GM18520 (cell line): ENCODE results near the gene CSNK1D.

Experiments used
- ATAC-seq: cut with Tn5 transposase; IDR thresholded peaks from one replicate; pipeline ENCODE4 v1.9.1; 2021; ENCODE audit not compliant: unreplicated experiment

The CSNK1D gene

DNA sequence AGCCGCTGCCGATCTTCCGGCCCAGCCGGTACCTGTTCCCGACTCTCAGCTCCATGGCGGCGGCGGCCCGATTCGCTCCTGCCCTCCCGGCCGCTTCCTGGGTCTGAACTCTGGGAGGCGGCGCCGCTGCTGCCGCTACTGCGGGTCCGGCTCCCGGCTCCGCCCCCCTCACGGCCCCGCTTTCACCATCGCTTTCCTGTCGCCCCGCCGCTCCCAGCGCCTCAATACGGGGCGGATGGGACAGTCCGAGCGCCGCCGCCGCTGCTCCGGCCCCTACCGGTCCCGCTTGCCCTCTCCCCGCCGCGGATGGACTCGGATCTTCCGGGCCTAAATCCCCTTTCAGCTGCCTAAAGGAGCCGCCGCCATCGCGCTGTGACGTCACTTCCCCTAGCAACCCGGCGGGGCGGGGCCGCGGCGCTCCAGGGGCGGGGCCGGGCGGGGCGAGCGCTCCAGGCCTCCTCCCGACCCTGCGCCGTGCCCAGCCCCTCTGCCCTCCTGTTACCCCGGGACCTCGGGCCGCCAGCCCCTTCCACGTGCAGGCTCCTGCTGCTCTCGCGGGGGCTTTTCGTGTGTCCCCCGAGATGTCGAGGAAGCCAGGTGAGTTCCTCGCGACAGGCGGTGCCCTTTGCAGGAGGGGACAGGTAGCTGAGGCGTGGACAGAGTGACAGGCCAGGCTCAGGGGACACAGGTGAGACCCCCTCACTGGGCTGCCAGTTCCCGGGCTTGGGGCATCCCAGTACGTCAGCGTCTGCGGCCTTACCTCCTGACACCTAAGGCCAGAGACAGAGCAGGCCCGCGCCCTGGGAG, at the start of gene CSNK1D:
Gene CSNK1D, minus strand, starts transcription at position 374 of the 807 bp plus-strand sequence. Its CDS starts 319 bp downstream, at position 55.
- ATAC-seq = peak; percentile 42

GRCh38 chr17:82322526-82323453, 49.3 kb upstream of the CSNK1D start:
- ATAC-seq = no peak

DNA sequence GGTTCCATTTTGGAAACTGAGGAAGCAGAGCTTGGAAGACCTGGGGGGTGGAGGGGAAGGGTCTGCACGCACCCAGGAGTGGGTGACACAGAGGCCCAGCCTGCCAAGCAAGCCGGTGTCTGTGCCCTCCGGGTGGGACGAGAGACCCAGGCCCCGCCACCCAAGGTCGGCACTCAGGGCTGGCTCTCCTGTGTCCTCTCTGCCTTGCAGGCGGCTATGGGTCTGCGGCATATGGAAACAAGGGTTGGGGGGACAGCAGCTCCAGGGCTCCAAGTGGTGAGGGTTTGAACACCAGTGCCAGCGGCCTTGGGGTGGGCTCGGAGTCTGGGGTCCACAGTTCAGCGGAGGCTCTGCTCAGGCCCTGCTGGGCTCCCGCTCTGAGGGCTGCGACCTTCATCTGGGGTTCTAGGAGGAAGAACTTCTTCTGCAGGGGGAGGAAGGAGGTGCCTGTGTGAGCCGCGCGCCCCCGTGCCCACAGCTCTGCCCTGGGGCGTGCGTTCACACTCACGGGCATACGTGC, 48.5 kb upstream of the CSNK1D start:
- ATAC-seq = no peak

GRCh38 chr17:82320956-82321927, 47.7 kb upstream of the CSNK1D start:
- no peak for ATAC-seq

- ATAC-seq = no peak
Measured at GRCh38 chr17:82320140-82320840, 46.8 kb upstream of the CSNK1D start.

- ATAC-seq = no peak
Measured at GRCh38 chr17:82319619-82320062, 46.1 kb upstream of the CSNK1D start.

DNA sequence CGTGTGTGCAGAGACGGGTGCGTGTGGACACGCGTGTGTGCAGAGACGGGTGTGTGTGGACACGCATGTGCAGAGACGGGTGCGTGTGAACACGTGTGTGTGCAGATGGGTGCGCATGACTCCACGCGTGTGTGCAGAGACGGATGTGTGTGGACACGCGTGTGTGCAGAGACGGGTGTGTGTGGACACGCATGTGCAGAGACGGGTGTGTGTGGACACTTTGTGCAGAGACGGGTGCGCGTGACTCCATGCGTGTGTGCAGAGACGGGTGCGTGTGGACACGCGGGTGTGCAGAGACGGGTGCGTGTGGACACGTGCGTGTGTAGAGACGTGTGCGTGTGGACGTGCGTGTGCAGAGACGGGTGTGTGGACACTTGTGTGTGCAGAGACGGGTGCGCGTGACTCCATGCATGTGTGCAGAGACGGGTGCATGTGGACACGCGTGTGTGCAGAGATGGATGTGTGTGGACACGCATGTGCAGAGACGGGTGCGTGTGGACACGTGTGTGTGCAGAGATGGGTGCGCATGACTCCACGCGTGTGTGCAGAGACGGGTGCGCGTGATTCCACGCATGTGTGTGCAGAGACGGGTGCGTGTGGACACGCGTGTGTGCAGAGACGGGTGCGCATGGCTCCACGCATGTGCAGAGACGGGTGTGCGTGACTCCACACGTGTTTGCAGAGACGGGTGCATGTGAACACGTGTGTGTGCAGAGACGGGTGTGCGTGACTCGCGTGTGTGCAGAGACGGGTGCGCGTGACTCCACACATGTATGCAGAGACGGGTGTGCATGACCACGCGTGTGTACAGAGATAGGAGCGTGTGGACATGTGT, 45.5 kb upstream of the CSNK1D start:
- ATAC-seq = no peak

DNA sequence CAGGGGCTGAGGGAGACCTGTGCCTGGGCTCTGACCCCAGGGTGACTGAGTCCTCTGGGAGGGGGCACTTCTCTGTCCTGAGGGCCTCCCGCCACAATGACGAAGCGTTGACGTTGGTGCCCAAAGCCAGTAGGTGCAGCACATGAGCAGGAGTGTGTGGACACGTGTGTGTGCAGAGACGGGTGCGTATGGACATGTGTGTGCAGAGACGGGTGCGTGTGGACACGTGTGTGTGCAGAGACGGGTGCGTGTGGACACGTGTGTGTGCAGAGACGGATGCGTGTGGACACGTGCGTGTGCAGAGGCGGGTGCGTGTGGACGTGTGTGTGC, 44.6 kb upstream of the CSNK1D start:
- ATAC-seq = no peak

GRCh38 chr17:82317394-82318168, 44.1 kb upstream of the CSNK1D start, which contains the start of gene CD7:
CD7 (minus strand) TSS chr17:82317608; CDS start chr17:82317495, 113 bp downstream.
- no peak for ATAC-seq

- no peak for ATAC-seq
Measured at GRCh38 chr17:82316651-82317393, 43.3 kb upstream of the CSNK1D start.

GRCh38 chr17:82315703-82316358, 42.3 kb upstream of the CSNK1D start:
- ATAC-seq = no peak

GRCh38 chr17:82314727-82315605, 41.5 kb upstream of the CSNK1D start:
- ATAC-seq = no peak

GRCh38 chr17:82314012-82314726, 40.7 kb upstream of the CSNK1D start:
- no peak for ATAC-seq

GRCh38 chr17:82313195-82314011, 39.9 kb upstream of the CSNK1D start:
- ATAC-seq = no peak
